ENCODE measurements around the gene STAT3. TPM values are rescaled to one million over a fixed set of nuclear protein-coding genes. Genes with fewer than 3 reads are reported as not detected.
"Not testable (repeated sequence)": the region's sequence is repeated elsewhere in the genome, so short reads cannot be mapped to it uniquely, and the experiment has no call there.

The STAT3 gene
- total RNA-seq, 1 experiment from 2014 or later: 115 TPM

- peaks cover 23% of the 10 kb centered on the region for H3K4me1 Mint-ChIP-seq (ENCODE audit: insufficient read depth, unreplicated experiment)
- intact Hi-C loops (cut with micrococcal nuclease): no loop called here
- ChIA-PET POLR2A (interaction anchor here (0.6 kb wide), 1 partner anchor 15 kb away, joined by 4 read pairs; no protein-coding TSS in a partner anchor), CTCF (interaction anchor here (0.6 kb wide), 1 partner anchor 153 kb away, joined by 3 read pairs; no protein-coding TSS in a partner anchor)
- no peaks in the 10 kb centered on the region for H3K36me3 Mint-ChIP-seq (ENCODE audit: insufficient read depth, unreplicated experiment)
- H3K27ac Mint-ChIP-seq (ENCODE audit: low read depth, unreplicated experiment): no peak overlapping the region
- H3K27me3 Mint-ChIP-seq (ENCODE audit: insufficient read depth, unreplicated experiment): no peaks in the 10 kb centered on the region
- no peak for TF ChIP-seq CTCF (IDR thresholded peaks at IDR 0.05; ENCODE audit: unreplicated experiment)
- no peaks in the 10 kb centered on the region for H3K9me3 Mint-ChIP-seq (ENCODE audit: unreplicated experiment)
- no peak for DNase-seq (ENCODE audit: unreplicated experiment)
- BruUV-seq (replicated peaks): no TSS peak
- no peak overlapping the region for H3K4me3 Mint-ChIP-seq (ENCODE audit: unreplicated experiment)
Observed at GRCh38 chr17:42270170-42270535, 118.1 kb downstream of the STAT3 start.

GRCh38 chr17:42268236-42268635, 120.0 kb downstream of the STAT3 start:
- BruUV-seq (replicated peaks): no TSS peak

GRCh38 chr17:42266918-42267766, 121.1 kb downstream of the STAT3 start:
- DNase-seq (ENCODE audit: unreplicated experiment): peak; percentile 81
- BruUV-seq (replicated peaks): no TSS peak
- Mint-ChIP-seq H3K27ac (ENCODE audit: low read depth, unreplicated experiment) (no peak overlapping the region), H3K4me3 (ENCODE audit: unreplicated experiment) (no peak overlapping the region), H3K36me3 (ENCODE audit: insufficient read depth, unreplicated experiment) (no peaks in the 10 kb centered on the region), H3K4me1 (ENCODE audit: insufficient read depth, unreplicated experiment) (peaks cover 7% of the 10 kb centered on the region), H3K27me3 (ENCODE audit: insufficient read depth, unreplicated experiment) (no peaks in the 10 kb centered on the region), H3K9me3 (ENCODE audit: unreplicated experiment) (no peaks in the 10 kb centered on the region)
- ChIA-PET POLR2A (interaction anchor here (0.6 to 2.9 kb wide), 5 partner anchors 9 to 35 kb away, joined by 4 to 19 read pairs (median 6); partner anchors contain the start of gene STAT5B), CTCF (interaction anchor here (0.6 to 1.0 kb wide), 2 partner anchors 10 to 77 kb away, joined by 3 to 4 read pairs; no protein-coding TSS in a partner anchor)
- intact Hi-C loops (cut with micrococcal nuclease): no loop called here
- TF ChIP-seq CTCF (IDR thresholded peaks at IDR 0.05; ENCODE audit: unreplicated experiment): no peak

More at GRCh38 chr17:42268236-42268635, 120.0 kb downstream of the STAT3 start:
- DNase-seq (ENCODE audit: unreplicated experiment): no peak
- no peak overlapping the region for H3K4me3 Mint-ChIP-seq (ENCODE audit: unreplicated experiment)
- TF ChIP-seq CTCF (IDR thresholded peaks at IDR 0.05; ENCODE audit: unreplicated experiment): no peak
- no peaks in the 10 kb centered on the region for H3K36me3 Mint-ChIP-seq (ENCODE audit: insufficient read depth, unreplicated experiment)
- ChIA-PET POLR2A (interaction anchor here (0.6 to 2.9 kb wide), 2 partner anchors 8 to 618 kb away, joined by 3 to 19 read pairs; partner anchors contain the start of gene STAT5B), CTCF (interaction anchor here (0.6 kb wide), 2 partner anchors 78 to 152 kb away, joined by 3 read pairs; no protein-coding TSS in a partner anchor)
- intact Hi-C loops (cut with micrococcal nuclease): no loop called here
- no peak overlapping the region for H3K27ac Mint-ChIP-seq (ENCODE audit: low read depth, unreplicated experiment)
- peaks cover 7% of the 10 kb centered on the region for H3K4me1 Mint-ChIP-seq (ENCODE audit: insufficient read depth, unreplicated experiment)
- H3K9me3 Mint-ChIP-seq (ENCODE audit: unreplicated experiment): no peaks in the 10 kb centered on the region
- no peaks in the 10 kb centered on the region for H3K27me3 Mint-ChIP-seq (ENCODE audit: insufficient read depth, unreplicated experiment)

- Mint-ChIP-seq H3K4me3 (ENCODE audit: unreplicated experiment) (no peak overlapping the region), H3K4me1 (ENCODE audit: insufficient read depth, unreplicated experiment) (peaks cover 7% of the 10 kb centered on the region), H3K36me3 (ENCODE audit: insufficient read depth, unreplicated experiment) (no peaks in the 10 kb centered on the region), H3K9me3 (ENCODE audit: unreplicated experiment) (no peaks in the 10 kb centered on the region), H3K27me3 (ENCODE audit: insufficient read depth, unreplicated experiment) (no peaks in the 10 kb centered on the region), H3K27ac (ENCODE audit: low read depth, unreplicated experiment) (no peak overlapping the region)
- ChIA-PET POLR2A (interaction anchor here (0.6 to 2.9 kb wide), 6 partner anchors 9 to 34 kb away, joined by 4 to 19 read pairs (median 6); partner anchors contain the start of gene STAT5B), CTCF (interaction anchor here (0.9 to 1.0 kb wide), 2 partner anchors 11 to 298 kb away, joined by 4 read pairs; no protein-coding TSS in a partner anchor)
- intact Hi-C loops (cut with micrococcal nuclease): no loop called here
- no peak for TF ChIP-seq CTCF (IDR thresholded peaks at IDR 0.05; ENCODE audit: unreplicated experiment)
- no peak for DNase-seq (ENCODE audit: unreplicated experiment)
- BruUV-seq (replicated peaks): no TSS peak
Observed at GRCh38 chr17:42266462-42266861, 121.8 kb downstream of the STAT3 start.

- H3K36me3 Mint-ChIP-seq (ENCODE audit: insufficient read depth, unreplicated experiment); H3K27me3 Mint-ChIP-seq (ENCODE audit: insufficient read depth, unreplicated experiment); BruUV-seq (replicated peaks); H3K9me3 Mint-ChIP-seq (ENCODE audit: unreplicated experiment); CTCF ChIA-PET; intact Hi-C loops (cut with micrococcal nuclease); H3K4me3 Mint-ChIP-seq (ENCODE audit: unreplicated experiment); H3K27ac Mint-ChIP-seq (ENCODE audit: low read depth, unreplicated experiment); DNase-seq (ENCODE audit: unreplicated experiment); H3K4me1 Mint-ChIP-seq (ENCODE audit: insufficient read depth, unreplicated experiment): not testable (repeated sequence)
- POLR2A ChIA-PET: interaction anchor here (0.6 to 1.8 kb wide), 2 partner anchors 11 to 17 kb away, joined by 3 to 6 read pairs; partner anchors contain the start of gene STAT5B
Observed at GRCh38 chr17:42264366-42264765, 123.9 kb downstream of the STAT3 start.

Data from MCF 10A (cell line).